HT-29 (cell line): Measurements from ENCODE around the gene FBLN2. TPM values are rescaled to one million over a fixed set of nuclear protein-coding genes. Genes with fewer than 3 reads are reported as not detected.
A peak's percentile ranks its signal among the peaks of the same experiment; 100 is the strongest.

Experiments
- DNase-seq: peaks from one replicate; pipeline ENCODE4 v3.0.0-alpha.2; 2015; ENCODE audit warnings: low spot score
- total RNA-seq: library from RNA; depleted of rRNA; stranded (reverse); fragments of >200 nt; shearing (Covaris generic); gene quantifications from 2 replicates; pipeline ENCODE4 v1.2.3, GENCODE V29; 2014

Gene FBLN2
- total RNA-seq, 1 experiment from 2014 or later: 0.33 TPM

- DNase-seq: no peak
Observed at GRCh38 chr3:13530241-13531009, 18.5 kb upstream of the FBLN2 start.

GRCh38 chr3:13532085-13532484 is 16.8 kb upstream of the FBLN2 start:
- no peak for DNase-seq

GRCh38 chr3:13532631-13533030 is 16.3 kb upstream of the FBLN2 start:
- DNase-seq: no peak

GRCh38 chr3:13533885-13534301 is 15.0 kb upstream of the FBLN2 start:
- no peak for DNase-seq

GRCh38 chr3:13535526-13535875 is 13.4 kb upstream of the FBLN2 start:
- no peak for DNase-seq

- no peak for DNase-seq
Observed at GRCh38 chr3:13535905-13536304, 13.0 kb upstream of the FBLN2 start.

GRCh38 chr3:13536432-13536831 is 12.5 kb upstream of the FBLN2 start:
- DNase-seq: no peak

GRCh38 chr3:13536832-13537231 is 12.1 kb upstream of the FBLN2 start:
- DNase-seq: no peak

- DNase-seq: no peak
Observed at GRCh38 chr3:13537244-13537908, 11.5 kb upstream of the FBLN2 start.

GRCh38 chr3:13537909-13538296 is 11.0 kb upstream of the FBLN2 start:
- DNase-seq: peak; percentile 8

GRCh38 chr3:13538520-13539291 is 10.2 kb upstream of the FBLN2 start:
- no peak for DNase-seq

GRCh38 chr3:13539292-13539638 is 9.7 kb upstream of the FBLN2 start:
- DNase-seq: no peak

- DNase-seq: no peak
Observed at GRCh38 chr3:13539671-13540070, 9.3 kb upstream of the FBLN2 start.

- DNase-seq: no peak
Observed at GRCh38 chr3:13540297-13540995, 8.5 kb upstream of the FBLN2 start.

- no peak for DNase-seq
Observed at GRCh38 chr3:13541691-13542090, 7.2 kb upstream of the FBLN2 start.

- no peak for DNase-seq
Observed at GRCh38 chr3:13542142-13542541, 6.8 kb upstream of the FBLN2 start.

GRCh38 chr3:13543253-13543652 is 5.7 kb upstream of the FBLN2 start:
- no peak for DNase-seq

- no peak for DNase-seq
Observed at GRCh38 chr3:13544293-13544831, 4.6 kb upstream of the FBLN2 start.

GRCh38 chr3:13544951-13545651 is 3.8 kb upstream of the FBLN2 start:
- DNase-seq: no peak

GRCh38 chr3:13545952-13546454 is 2.9 kb upstream of the FBLN2 start:
- DNase-seq: no peak

GRCh38 chr3:13546667-13547171 is 2.2 kb upstream of the FBLN2 start:
- DNase-seq: no peak
